Smooth muscle cell (in vitro differentiated cells): ENCODE data around the gene KRTAP10-11. TPM values are rescaled to one million over a fixed set of nuclear protein-coding genes. Genes with fewer than 3 reads are reported as not detected.

Source experiments
- DNase-seq: peaks from one replicate; lab custom pipeline; 2025; ENCODE audit not compliant: unreplicated experiment; lab: John Stamatoyannopoulos, UW
- H2AFZ ChIP-seq: fragments of 200-600 bp; sonication (generic); 2 replicates; pipeline ENCODE4 v1.6.0; 2016; ENCODE audit warnings: antibody characterized with exemption, low read depth, mild to moderate bottlenecking
- H3F3A ChIP-seq: fragments of 200-600 bp; sonication (generic); 2 replicates; pipeline ENCODE4 v1.6.0; 2017; ENCODE audit warnings: antibody characterized with exemption, low read depth
- H3K27ac ChIP-seq: fragments of 200-600 bp; sonication (generic); 2 replicates; pipeline ENCODE4 v1.5.1; 2016; ENCODE audit warnings: low read depth, mild to moderate bottlenecking
- H3K27me3 ChIP-seq: fragments of 200-600 bp; sonication (generic); 2 replicates; pipeline ENCODE4 v1.6.1; 2016; ENCODE audit warnings: low read depth, mild to moderate bottlenecking
- H3K36me3 ChIP-seq: fragments of 200-600 bp; sonication (generic); 2 replicates; pipeline ENCODE4 v1.5.1; 2016; ENCODE audit warnings: low read depth
- H3K4me1 ChIP-seq: fragments of 200-600 bp; sonication (generic); 2 replicates; pipeline ENCODE4 v1.5.1; 2016; ENCODE audit warnings: low read depth
- H3K4me2 ChIP-seq: fragments of 200-600 bp; sonication (generic); 2 replicates; pipeline ENCODE4 v1.6.0; 2016; ENCODE audit warnings: mild to moderate bottlenecking
- H3K4me3 ChIP-seq: fragments of 200-600 bp; sonication (generic); 2 replicates; pipeline ENCODE4 v1.5.1; 2016; ENCODE audit warnings: mild to moderate bottlenecking
- H3K79me2 ChIP-seq: fragments of 200-600 bp; sonication (generic); 2 replicates; pipeline ENCODE4 v1.6.0; 2016; ENCODE audit warnings: low read depth, mild to moderate bottlenecking
- H3K9ac ChIP-seq: fragments of 200-600 bp; sonication (generic); 2 replicates; pipeline ENCODE4 v1.6.0; 2016; ENCODE audit warnings: low read depth
- H3K9me3 ChIP-seq: fragments of 200-600 bp; sonication (generic); replicated peaks from 2 replicates; pipeline ENCODE4 v1.5.1; 2016; ENCODE audit warnings: low read depth
- H4K20me1 ChIP-seq: fragments of 200-600 bp; sonication (generic); 2 replicates; pipeline ENCODE4 v1.6.0; 2016; ENCODE audit warnings: low read depth
- WGBS: methylation state at CpG from one replicate; pipeline ENCODE4 v1.1.7; 2016; ENCODE audit warnings: low lambda C conversion rate; 5-methylcytosine and 5-hydroxymethylcytosine counted together
- polyA plus RNA-seq: library from polyadenylated mRNA; unstranded; fragments of >200 nt; fragmentation: Nextera tagmentation; extraction: Ambion mirVana; gene quantifications from 2 replicates; pipeline ENCODE4 v1.2.1, GENCODE V29; 2016
- total RNA-seq: library from RNA; depleted of rRNA; stranded (reverse); fragments of >200 nt; gene quantifications from 2 replicates; pipeline ENCODE4 v1.2.3, GENCODE V29; 2014
- TF ChIP-seq, protein P1 (sequence below): fragments of 200-600 bp; sonication (generic); IDR thresholded peaks from 2 replicates; pipeline ENCODE4 v1.5.1; 2017; ENCODE audit warnings: borderline replicate concordance, mild to moderate bottlenecking, antibody characterized with exemption; ENCODE audit not compliant: insufficient read depth, poor library complexity, severe bottlenecking

The KRTAP10-11 gene
- total and polyA plus RNA-seq, 2 experiments from 2014 or later: not detected

DNA sequence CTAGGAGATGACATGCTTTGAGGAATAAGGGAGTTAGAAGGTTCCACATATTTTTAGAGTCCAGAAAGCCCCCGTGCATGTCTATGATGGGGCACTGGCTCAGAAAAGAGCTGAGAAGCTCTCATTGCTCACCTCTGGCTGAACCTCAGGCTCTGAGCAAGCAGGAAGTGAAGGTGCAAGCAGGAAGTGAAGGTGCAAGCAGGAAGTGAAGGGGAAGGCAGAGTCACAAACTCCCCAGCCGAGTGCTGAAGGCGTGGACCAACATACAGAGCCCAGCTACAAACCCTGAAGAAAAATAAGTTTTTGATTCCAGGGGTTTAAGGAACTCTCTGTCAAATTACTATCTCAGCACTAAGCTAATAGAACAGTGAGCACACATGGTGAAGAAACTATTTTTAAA, 27.3 kb upstream of the KRTAP10-11 start:
- no peak for DNase-seq
- H3K36me3 ChIP-seq: no peaks in the 10 kb centered on the region
- H3K27me3 ChIP-seq: no peaks in the 10 kb centered on the region
- H3K4me2 ChIP-seq: no peak overlapping the region
- H3F3A ChIP-seq: no peaks in the 10 kb centered on the region
- H3K4me3 ChIP-seq: no peak overlapping the region
- no peak overlapping the region for H3K27ac ChIP-seq
- TF ChIP-seq, protein P1, sequence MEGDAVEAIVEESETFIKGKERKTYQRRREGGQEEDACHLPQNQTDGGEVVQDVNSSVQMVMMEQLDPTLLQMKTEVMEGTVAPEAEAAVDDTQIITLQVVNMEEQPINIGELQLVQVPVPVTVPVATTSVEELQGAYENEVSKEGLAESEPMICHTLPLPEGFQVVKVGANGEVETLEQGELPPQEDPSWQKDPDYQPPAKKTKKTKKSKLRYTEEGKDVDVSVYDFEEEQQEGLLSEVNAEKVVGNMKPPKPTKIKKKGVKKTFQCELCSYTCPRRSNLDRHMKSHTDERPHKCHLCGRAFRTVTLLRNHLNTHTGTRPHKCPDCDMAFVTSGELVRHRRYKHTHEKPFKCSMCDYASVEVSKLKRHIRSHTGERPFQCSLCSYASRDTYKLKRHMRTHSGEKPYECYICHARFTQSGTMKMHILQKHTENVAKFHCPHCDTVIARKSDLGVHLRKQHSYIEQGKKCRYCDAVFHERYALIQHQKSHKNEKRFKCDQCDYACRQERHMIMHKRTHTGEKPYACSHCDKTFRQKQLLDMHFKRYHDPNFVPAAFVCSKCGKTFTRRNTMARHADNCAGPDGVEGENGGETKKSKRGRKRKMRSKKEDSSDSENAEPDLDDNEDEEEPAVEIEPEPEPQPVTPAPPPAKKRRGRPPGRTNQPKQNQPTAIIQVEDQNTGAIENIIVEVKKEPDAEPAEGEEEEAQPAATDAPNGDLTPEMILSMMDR: no peak
- H3K9ac ChIP-seq: no peak overlapping the region
- WGBS: 93% methylated on average over 3 of the region's 3 CpGs
- H3K4me1 ChIP-seq: no peaks in the 10 kb centered on the region
- no peaks in the 10 kb centered on the region for H3K9me3 ChIP-seq
- no peak overlapping the region for H2AFZ ChIP-seq
- no peaks in the 10 kb centered on the region for H4K20me1 ChIP-seq
- no peaks in the 10 kb centered on the region for H3K79me2 ChIP-seq

DNA sequence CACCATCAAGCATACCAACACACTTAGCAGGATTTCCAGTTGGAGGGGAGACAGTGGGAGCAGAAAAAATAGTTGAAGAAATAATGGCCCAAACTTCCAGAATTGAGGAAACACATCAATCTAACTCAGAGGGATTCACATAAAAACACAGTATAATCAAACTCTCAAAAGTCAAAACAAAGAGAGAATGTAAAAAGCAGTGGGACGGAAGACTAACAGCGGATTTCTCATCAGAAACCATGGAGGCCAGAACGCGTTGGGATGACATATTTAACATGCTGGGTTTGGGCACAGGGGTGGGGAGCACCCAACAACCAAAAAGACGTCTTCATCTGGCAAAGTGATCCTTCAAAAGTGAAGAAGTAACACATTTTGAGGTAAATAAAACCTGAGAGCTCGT, 26.3 kb upstream of the KRTAP10-11 start:
- WGBS: 87% methylated on average over 6 of the region's 6 CpGs

DNA sequence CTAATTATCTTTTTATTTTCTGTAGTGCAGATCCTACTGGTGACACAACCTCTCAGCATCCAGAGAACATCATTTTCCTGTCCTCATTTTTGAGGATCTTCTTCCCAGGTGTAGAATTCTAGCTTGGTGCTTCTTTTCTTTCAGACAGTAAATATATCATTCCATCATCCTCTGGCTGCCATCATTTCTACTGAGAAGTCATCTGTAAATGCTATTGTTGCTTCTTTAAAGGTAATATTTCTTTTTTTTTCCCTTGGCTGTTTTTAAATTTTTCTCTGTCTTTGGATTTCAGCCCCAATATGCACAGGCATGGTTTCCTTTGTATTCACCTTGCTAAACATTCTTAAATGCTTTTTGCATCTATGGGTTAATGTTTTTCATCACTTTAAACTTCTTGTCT, 22.6 kb upstream of the KRTAP10-11 start:
- TF ChIP-seq, protein P1: no peak
- Histone ChIP-seq H3K9ac (no peak overlapping the region), H4K20me1 (no peaks in the 10 kb centered on the region), H3K79me2 (no peaks in the 10 kb centered on the region), H3K27me3 (no peaks in the 10 kb centered on the region), H3K36me3 (no peaks in the 10 kb centered on the region), H3K4me1 (no peaks in the 10 kb centered on the region), H3F3A (no peaks in the 10 kb centered on the region), H3K4me3 (no peak overlapping the region), H2AFZ (no peak overlapping the region), H3K9me3 (no peaks in the 10 kb centered on the region), H3K27ac (no peak overlapping the region), H3K4me2 (no peak overlapping the region)
- DNase-seq: no peak

More for the DNA sequence above, 26.3 kb upstream of the KRTAP10-11 start:
- no peak for DNase-seq
- H3K9ac ChIP-seq: no peak overlapping the region
- no peak overlapping the region for H3K4me3 ChIP-seq
- no peaks in the 10 kb centered on the region for H4K20me1 ChIP-seq
- H3F3A ChIP-seq: no peaks in the 10 kb centered on the region
- H3K27ac ChIP-seq: no peak overlapping the region
- no peaks in the 10 kb centered on the region for H3K4me1 ChIP-seq
- no peaks in the 10 kb centered on the region for H3K27me3 ChIP-seq
- no peak overlapping the region for H2AFZ ChIP-seq
- H3K9me3 ChIP-seq: no peaks in the 10 kb centered on the region
- TF ChIP-seq, protein P1: no peak
- H3K4me2 ChIP-seq: no peak overlapping the region
- no peaks in the 10 kb centered on the region for H3K79me2 ChIP-seq
- no peaks in the 10 kb centered on the region for H3K36me3 ChIP-seq

- H2AFZ ChIP-seq: no peak overlapping the region
- no peak overlapping the region for H3K27ac ChIP-seq
- no peaks in the 10 kb centered on the region for H3K9me3 ChIP-seq
- no peaks in the 10 kb centered on the region for H3K36me3 ChIP-seq
- no peaks in the 10 kb centered on the region for H3F3A ChIP-seq
- no peaks in the 10 kb centered on the region for H3K79me2 ChIP-seq
- no peaks in the 10 kb centered on the region for H4K20me1 ChIP-seq
- TF ChIP-seq, protein P1: no peak
- no peak overlapping the region for H3K4me2 ChIP-seq
- DNase-seq: no peak
- H3K27me3 ChIP-seq: no peaks in the 10 kb centered on the region
- H3K4me1 ChIP-seq: no peaks in the 10 kb centered on the region
- WGBS: 98% methylated on average over 7 of the region's 7 CpGs
- H3K9ac ChIP-seq: no peak overlapping the region
- H3K4me3 ChIP-seq: no peak overlapping the region
These were observed 20.5 kb upstream of the KRTAP10-11 start for GRCh38 chr21:44625756-44626155.
